NCI-H82 treated with DMSO at 0.1 percent for 48 hours (cell line): ENCODE measurements around the gene GSTM3.
"Not testable (repeated sequence)": the region's sequence is repeated elsewhere in the genome, so short reads cannot be mapped to it uniquely, and the experiment has no call there.

Experiments
- DNase-seq: peaks from one replicate; lab custom pipeline; 2025; ENCODE audit not compliant: unreplicated experiment; lab: John Stamatoyannopoulos, UW

The GSTM3 gene

GRCh38 chr1:109776206-109776835 lies 35.5 kb upstream of the GSTM3 start:
- DNase-seq: no peak

GRCh38 chr1:109775398-109775797 lies 34.6 kb upstream of the GSTM3 start:
- no peak for DNase-seq

- DNase-seq: no peak
Measured at GRCh38 chr1:109773900-109774485, 33.2 kb upstream of the GSTM3 start.

DNA sequence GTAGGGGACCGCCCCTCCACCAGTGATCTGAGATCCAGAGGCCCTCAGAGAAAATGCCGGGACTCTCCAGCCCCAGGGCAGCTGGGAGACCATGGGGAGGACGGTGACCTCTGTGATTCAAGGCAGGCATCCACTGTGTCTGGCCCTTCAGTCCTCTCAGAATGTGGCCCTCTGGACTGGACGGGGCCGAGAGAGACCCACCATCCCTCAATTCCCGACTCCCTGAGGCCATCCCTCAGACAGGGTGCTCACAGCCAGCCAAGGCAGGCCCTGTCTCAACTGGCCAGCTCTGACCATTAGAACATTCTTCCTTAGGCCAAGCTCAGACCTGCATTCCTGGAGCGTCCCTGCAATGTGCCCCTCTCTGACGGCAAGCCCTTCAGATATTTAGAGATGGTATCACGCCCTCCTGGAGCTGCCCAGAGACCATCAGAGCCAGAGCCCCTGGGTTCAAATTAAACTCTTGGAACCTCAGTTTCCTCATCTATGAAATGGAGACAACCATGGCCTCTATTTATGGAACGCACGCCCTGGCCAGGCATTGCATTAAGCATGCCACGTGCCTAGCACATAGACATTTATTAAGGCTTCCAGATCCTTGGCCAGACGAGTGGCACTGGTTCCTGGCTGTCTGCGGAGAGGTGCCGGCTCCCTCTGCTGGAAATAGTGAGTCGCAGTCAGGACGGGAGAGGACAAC lies 32.5 kb upstream of the GSTM3 start:
- peak; percentile 79 for DNase-seq

DNA sequence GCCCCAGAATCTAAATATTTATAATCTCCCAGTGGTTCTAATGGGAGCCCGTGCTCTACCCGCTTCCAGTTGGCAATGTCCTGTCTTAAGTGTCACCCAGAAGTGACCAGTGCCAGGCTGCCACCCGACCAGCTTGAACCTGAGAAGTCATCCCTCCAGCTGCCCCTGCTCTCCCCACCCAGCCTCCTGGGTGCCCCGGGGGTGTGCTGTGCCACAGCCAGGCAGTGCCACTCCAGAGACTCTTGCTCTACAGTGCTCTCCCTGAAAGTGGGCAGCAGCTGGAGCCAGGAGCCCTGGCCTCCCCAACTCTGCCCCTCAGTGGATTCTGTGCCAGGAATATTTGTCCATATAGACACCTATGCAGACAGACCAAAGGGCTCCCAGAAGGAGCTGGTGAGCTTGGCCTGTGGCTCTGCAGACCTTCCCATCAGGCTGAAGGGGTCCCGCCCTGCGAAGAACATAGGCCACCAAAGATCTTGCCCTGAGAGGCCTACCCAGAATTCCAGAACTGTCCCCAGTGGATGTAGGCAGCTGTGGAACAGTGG lies 31.9 kb upstream of the GSTM3 start:
- no peak for DNase-seq

GRCh38 chr1:109771712-109772657 lies 31.1 kb upstream of the GSTM3 start:
- no peak for DNase-seq

GRCh38 chr1:109770331-109771095 lies 29.7 kb upstream of the GSTM3 start:
- DNase-seq: no peak

DNA sequence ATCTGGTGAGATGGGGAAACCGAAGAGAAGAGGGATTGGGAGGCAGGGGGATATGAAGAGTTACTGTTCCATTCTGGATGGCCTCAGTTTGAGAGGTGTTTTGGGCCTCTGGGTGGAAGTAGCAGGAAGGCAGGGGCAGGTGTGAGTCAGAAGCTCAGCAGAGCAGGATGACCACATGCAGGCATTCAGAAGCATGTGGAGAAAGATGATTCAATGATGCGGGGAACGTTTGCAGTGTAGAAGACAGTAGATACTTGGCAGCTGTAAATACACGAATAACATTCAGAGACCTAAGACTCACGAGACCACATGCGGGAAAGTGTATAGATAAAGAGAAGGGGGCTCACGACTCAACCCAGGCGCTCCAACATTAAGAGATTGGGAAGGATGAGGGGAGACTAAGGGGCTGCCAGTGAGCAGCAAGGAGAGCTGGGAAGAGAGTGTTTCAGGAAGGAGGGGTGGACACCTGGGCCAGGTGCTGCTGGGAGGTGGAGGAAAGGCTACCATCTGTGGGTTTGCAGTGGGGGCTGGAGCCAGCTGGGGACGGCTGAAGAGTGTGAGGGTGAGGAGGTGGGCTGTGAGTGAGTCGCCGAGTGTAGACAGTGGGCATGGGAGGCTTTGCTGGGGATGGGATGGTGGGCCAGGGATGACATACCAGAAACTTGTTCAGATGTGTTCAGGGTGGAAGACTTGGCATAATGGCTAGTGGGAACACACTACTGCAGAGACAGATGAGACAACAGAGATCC lies 28.7 kb upstream of the GSTM3 start:
- no peak for DNase-seq

GRCh38 chr1:109768820-109769219 lies 28.0 kb upstream of the GSTM3 start:
- DNase-seq: no peak

GRCh38 chr1:109768335-109768650 lies 27.5 kb upstream of the GSTM3 start:
- no peak for DNase-seq

DNA sequence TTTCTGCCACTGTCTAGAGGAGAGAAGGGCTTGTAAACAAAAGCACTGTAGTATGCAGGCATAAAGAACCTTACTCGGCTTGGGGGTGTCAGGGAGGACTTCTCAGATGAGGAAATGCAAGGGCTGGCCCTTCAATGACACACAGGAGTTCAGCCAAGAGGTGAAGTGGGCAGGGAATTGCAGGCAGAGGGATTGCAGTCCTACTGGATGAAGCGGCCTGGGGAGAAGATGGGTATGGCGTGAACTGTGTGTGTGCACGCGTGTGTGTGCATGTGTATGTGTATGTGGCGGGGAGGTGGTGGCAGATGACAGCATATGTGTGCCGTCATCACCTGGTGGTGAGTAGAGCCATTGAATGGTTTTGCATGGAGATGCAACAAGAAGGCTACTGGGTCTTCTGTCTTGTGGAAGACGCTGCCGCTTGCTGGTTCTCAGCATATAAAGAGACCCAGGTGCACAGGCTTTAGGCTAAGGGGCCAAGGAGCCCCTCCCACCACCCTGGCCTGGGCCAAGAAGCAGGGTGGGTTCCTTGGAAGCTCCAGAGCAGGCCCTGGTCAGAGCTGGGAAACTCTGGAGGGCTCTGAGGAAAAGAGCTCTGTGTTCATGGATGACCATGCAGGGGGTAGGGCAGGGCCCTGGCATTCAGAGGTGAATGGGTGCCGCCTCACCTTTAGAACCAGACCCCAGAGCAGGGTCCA lies 26.9 kb upstream of the GSTM3 start:
- DNase-seq: no peak

GRCh38 chr1:109766991-109767636 lies 26.3 kb upstream of the GSTM3 start:
- DNase-seq: not testable (repeated sequence)

GRCh38 chr1:109765896-109766615 lies 25.2 kb upstream of the GSTM3 start:
- no peak for DNase-seq

DNA sequence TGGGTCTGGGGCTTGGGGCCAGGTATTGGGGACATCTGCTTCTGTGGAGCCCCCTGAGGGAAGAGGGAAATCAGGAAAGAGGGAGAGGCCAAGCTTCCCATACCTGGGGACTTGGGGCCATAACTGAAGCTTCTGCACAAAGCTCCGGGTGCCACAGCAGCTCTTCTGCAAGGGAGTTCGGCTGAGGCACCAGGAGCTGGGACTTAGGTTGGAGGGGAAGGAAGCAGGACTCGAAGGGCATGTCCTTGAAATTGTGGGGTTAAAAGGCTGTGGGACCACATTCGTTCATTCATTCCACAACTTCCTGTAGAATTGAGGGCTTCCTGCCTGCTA lies 24.6 kb upstream of the GSTM3 start:
- DNase-seq: no peak

GRCh38 chr1:109764561-109765482 lies 24.0 kb upstream of the GSTM3 start:
- no peak for DNase-seq

- DNase-seq: no peak
Measured at GRCh38 chr1:109763646-109764415, 23.0 kb upstream of the GSTM3 start, which contains the start of gene EPS8L3. Gene EPS8L3 (minus strand): TSS chr1:109763923. CDS start chr1:109761749, 2,174 bp downstream.
